ENCODE results near the gene SERPINB1.

The SERPINB1 gene

DNA sequence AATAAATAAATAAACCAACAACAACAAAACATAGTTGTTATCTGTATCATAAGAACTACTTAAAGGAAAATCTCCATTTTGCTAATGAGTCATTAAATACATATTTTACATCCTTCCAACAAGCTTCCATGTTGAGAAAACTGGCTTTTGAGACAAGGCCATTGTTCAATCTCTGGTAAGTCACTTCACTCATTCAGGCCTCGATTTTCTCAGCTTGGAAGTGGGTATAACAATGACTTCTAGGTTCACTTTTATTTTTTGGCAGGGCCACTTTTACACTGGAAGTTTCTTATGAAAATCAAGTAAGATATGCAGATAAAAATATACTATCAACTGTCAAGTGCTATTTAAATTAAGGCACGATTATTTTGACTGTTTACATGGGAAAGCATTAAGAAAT lies 46.5 kb downstream of the SERPINB1 start:
- in situ Hi-C loops (cut with MboI; ENCODE audit: low sequenced_read_pairs) = no loop called here

DNA sequence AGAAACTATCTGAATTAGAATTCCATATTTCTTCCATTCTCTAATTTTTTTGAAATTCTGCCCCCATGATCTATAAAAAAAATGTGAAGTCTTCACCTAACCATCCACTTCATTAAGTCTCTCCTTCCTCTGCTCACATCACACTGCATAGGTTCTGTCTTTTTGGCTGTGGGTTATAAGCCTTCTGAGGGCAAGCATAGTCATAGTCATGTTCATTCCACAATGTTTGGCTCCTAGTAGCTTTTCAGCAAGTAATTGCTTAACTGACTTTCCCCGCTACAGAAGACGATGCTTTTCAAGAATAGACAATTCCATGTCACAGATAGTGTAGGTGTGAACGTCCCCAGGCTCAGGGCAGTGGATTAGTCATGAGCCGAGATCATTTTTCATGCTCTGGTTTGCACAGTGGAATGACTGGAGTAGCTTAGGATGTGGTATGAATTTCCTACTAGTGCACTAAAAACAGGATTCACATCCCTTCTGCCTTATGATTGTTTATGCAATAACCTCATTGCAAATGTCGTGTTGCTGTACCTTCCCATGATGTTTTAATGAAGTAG lies 47.4 kb downstream of the SERPINB1 start:
- in situ Hi-C loops (cut with MboI; ENCODE audit: low sequenced_read_pairs) = no loop called here

DNA sequence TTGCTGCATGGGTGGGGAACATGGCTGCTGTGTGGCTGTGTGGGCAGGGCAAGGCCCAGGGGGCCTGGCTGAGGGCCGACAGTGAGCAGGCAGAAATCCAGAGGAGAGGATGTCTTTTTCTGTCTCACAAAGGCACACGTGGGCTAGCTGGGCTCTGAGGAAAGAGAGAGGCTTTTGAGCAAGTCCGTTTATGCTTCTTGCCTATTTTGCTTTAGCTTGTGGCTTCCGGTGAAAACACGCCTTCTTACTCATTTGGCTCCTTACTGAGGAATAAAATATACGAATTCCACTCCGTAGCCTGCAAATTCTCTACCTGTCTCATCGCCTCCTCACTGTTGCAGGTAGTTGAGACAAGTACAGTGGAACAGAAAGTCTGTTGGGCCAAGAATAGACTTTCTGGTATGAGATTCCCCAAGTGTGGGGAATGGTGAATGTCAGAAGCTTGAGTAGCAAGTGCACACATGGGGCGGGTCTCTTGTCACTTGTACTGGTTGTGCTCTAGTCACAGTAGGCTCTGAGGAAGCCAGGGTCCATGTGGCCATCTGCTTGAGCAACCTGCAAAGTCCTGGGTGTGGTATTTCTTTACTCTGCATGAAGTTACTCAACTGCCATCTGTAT lies 48.0 kb downstream of the SERPINB1 start:
- in situ Hi-C loops (cut with MboI; ENCODE audit: low sequenced_read_pairs) = no loop called here

DNA sequence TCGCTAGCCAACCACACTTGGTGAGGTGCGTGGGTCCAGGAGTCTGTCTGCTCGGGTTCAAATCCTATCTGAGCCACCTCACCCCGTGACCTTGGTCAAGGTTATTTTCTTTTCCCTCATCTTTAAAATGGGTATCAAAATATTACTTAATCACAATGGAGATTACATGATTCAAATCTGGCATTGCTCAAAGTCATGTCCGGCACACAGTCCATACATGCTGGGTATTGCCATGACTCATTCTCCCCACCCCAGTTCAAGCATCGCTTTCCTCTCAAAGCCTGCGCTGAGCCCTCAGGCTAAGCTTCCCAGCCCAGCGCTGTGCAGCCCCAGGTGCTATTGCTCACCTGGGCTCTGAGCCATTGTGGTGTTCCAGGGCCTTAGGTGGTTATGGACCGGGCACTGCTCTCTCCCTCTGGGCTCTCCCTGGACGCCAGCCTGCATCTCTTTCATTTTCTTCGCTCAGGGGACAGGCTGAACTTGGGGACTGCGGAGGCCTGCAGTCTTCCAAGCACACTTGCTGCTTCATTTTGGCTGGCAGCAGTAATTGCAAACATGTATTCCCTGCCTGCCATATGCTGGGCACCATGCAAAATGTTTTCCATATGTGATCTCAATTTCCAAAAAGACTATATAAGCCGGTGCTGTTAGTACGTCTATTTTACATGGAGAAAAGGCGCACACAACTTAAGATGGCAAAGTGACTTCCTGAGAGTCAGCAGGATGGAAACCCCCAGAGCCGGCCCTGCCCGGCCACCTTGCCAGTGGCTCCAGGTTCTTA lies 49.1 kb downstream of the SERPINB1 start:
- in situ Hi-C loops (cut with MboI; ENCODE audit: low sequenced_read_pairs) = no loop called here

DNA sequence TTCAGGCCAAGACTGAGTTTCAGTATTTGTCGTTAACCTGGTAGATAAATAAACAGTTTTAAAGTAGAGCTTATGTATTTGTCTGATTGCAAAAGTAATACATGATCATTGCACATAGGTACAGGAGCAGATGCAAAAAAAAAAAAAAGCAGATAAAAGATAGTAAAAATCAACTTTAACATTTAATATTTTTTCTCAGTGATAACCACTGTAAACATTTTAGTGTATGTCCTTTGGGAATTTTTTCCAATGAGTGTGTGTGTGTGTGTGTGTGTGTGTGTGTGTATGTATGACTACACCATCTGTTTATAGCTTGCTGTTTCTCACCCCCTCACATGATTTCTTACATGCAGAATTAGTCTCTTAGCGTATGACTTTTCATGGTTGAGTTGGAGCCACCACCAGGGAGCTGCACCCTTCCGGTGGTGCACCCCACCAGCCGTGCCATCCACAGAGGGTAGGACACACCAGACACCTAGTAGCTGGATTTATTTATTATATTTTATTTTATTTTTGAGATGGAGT lies 50.2 kb downstream of the SERPINB1 start:
- in situ Hi-C loops (cut with MboI; ENCODE audit: low sequenced_read_pairs) = no loop called here

DNA sequence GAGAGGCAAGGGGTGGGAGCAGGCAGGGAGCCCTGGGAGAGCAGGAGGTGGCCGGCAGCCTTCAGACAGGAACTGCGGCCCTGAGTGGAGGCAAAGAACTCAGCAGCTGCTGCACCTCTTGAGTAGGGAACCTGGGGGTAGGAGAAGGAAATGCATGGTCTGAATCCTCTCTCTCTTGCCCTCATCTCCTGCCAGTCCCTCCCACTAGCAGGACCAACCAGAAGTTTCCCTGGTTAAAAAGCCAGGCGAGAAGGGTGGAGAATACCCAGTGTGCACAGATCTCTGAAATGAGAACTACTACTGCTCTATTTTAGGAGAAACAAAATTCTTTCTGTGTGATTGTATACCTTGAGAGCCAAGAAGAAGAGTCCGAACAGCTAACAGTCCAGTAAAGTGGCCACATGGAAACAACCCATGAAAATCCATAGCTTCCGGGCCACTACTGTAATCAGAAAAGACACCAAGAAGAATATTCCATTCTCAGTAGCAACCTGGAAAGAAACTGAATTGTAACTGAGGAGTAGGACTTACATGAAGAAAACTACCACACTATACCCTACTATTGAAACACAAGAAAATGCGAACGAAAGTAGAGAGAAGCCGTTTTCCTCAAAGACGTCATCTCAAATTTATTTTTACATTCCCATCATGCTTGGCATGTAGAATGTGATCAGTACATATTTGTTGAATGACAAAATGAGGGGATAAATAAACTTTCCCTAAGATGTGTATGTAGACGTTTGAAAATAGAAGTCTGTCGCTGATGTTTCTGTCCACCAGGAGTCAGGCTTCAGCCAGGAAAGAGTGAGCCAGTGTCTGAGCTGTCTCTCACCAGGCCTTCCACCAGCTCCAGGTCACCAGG lies 50.8 kb downstream of the SERPINB1 start:
- in situ Hi-C loops (cut with MboI; ENCODE audit: low sequenced_read_pairs) = no loop called here

DNA sequence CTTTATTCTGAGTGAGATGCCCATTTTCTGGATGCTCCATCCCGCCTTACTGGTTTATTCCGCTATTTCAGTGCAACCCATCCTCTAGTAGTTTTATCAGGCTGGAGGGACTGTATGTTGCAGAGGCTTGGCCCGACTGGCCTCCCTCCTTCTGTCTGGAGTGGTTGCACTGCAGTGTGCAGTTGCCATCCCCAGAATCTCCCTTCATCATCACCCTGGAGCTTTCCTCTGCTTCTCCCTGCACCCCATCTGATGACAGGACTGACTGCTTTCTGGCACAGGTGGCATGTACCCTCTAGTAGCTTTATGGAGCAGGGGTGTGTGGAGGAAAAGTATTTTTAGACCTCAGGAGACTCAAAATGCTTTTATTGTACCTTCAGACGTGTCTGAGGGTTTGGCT lies 55.4 kb downstream of the SERPINB1 start:
- in situ Hi-C loops (cut with MboI; ENCODE audit: low sequenced_read_pairs) = loop anchor here (10.0 kb wide), 1 partner anchor 139 kb away; no protein-coding TSS in a partner anchor

DNA sequence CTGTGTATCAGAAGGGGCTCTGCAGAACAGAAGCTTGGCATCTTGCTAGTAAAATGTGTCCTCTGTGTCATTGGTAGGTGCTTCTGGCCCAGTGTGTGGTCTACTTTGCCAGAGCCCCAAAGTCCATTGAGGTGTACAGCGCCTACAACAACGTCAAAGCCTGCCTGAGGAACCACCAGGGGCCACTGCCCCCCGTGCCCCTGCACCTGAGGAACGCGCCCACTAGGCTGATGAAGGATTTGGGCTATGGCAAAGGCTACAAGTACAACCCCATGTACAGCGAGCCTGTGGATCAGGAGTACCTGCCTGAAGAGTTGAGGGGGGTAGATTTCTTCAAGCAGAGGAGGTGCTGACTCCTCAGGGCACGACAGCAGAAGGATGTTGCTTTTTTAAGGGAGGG lies 56.7 kb downstream of the SERPINB1 start:
- in situ Hi-C loops (cut with MboI; ENCODE audit: low sequenced_read_pairs) = loop anchor here (10.0 kb wide), 1 partner anchor 140 kb away; no protein-coding TSS in a partner anchor

DNA sequence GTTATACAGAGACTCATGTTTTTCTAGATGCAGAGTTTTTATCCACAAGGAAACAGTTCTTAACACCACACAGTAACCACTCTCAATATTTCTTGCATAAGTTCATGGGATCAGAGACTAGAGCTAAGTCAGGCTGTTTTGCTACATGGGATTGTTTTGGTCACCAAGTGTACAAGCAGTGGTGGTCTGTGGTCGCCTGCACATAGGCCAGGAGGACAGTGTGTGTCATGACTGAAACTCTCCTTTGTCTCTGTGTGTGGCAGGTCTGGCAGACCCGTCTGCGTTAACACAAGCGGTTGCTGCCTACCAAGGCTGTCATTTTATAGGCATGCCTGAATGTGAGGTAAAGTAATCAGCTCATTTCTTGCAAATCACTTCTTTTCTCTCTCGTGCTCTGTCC lies 57.6 kb downstream of the SERPINB1 start:
- in situ Hi-C loops (cut with MboI; ENCODE audit: low sequenced_read_pairs) = loop anchor here (10.0 kb wide), 1 partner anchor 141 kb away; no protein-coding TSS in a partner anchor

DNA sequence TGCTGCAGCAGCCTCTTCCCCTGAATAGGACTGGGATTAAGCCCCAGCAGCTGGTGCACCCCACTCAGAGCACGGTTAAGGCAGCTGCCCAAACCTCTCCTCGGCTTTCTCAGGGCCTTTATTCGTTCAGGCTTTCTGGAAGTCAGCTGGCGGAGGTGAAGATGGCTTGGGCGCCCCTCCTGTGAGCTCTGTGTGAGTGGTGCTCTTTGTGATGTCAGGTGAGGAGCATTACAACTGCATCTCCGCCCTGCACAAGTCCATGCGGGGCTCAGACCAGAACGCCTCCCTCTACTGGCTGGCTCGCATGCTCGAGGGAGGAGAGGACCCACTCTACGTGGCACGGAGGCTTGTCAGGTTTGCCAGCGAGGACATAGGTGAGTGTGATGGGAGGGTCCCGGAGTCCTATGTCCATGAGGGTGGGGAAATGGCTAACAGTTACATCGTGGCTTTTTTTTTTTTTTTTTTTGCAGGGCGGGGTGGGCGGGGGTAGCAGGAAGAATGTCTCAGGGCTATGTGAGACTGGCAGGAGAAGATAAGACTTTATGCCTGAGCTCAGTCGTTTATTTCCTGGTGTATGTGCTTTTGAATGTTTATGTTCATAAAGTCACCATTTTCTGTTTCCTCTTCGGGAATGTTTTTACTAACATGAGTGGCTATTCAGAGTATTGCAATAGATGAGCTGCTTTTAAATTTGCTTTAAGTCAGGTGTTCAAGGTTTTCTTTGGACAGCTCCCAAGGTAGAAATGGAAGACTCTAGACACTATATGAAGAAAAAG lies 58.3 kb downstream of the SERPINB1 start:
- in situ Hi-C loops (cut with MboI; ENCODE audit: low sequenced_read_pairs) = loop anchor here (10.0 kb wide), 1 partner anchor 141 kb away; no protein-coding TSS in a partner anchor

DNA sequence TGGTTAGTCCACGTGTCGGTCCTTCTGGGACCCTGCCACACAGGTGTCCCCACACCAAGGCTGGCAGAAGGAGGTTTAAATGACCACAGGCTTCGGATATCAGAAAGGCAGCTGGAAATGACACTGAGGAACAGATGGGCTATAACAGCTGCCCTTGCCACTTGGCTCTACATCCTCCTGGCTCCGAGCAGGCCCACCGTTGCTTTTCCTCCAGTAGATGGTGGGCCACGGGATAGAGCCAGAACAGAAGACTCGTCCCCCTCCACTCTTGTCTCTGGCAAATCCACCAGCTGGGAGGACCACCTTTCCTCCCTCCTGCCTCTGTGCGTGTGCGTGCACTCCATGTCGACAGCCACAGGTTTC lies 58.9 kb downstream of the SERPINB1 start:
- in situ Hi-C loops (cut with MboI; ENCODE audit: low sequenced_read_pairs) = loop anchor here (10.0 kb wide), 1 partner anchor 142 kb away; no protein-coding TSS in a partner anchor

DNA sequence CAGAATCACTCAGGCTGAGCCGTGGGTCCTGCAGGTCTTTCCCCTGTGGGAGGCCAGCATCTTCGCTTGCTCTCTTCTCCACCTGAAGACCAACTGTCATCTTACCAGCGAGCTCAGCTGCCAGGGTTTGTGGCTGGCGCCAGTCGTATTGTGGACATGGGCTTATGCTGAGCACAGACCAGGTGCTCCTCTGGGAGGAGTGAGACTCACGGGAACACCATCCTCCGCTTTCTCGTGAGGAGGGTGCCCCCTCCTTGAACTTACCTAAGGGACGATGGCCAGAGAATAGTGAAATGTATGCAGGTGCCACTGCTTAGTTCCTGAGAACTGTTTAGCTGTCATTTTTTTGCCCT lies 59.3 kb downstream of the SERPINB1 start:
- in situ Hi-C loops (cut with MboI; ENCODE audit: low sequenced_read_pairs) = loop anchor here (10.0 kb wide), 1 partner anchor 142 kb away; no protein-coding TSS in a partner anchor

Measured in HL-60/S4 (cell line).